Stimulated activated CD8-positive, alpha-beta memory T cell treated with anti-CD3 and anti-CD28 coated beads, Interleukin-2, amount 100 ng/mL, for 48 hours (primary cell): ENCODE measurements around the gene NHSL2.
"Not testable (repeated sequence)": the region's sequence is repeated elsewhere in the genome, so short reads cannot be mapped to it uniquely, and the experiment has no call there.

Source experiments
- DNase-seq, 2 donors: peaks; one replicate each; pipeline ENCODE4 v3.0.0-alpha.2; 2020; ENCODE audit warnings: low read depth in 2 of 2

Gene NHSL2

GRCh38 chrX:72041871-72042851 is 131.5 kb downstream of the NHSL2 start:
- no peak for DNase-seq

GRCh38 chrX:72042852-72043248 is 132.2 kb downstream of the NHSL2 start:
- DNase-seq, result no peak

GRCh38 chrX:72043636-72044035 is 133.0 kb downstream of the NHSL2 start:
- no peak for DNase-seq

- no peak for DNase-seq
Measured at GRCh38 chrX:72045141-72045540, 134.5 kb downstream of the NHSL2 start.

- no peak for DNase-seq
Measured at GRCh38 chrX:72045552-72046277, 135.1 kb downstream of the NHSL2 start.

- no peak for DNase-seq
Measured at GRCh38 chrX:72046447-72046846, 135.8 kb downstream of the NHSL2 start.

- DNase-seq, result peak in 1 of 2 donors; percentile 4
Measured at GRCh38 chrX:72048510-72049455, 138.1 kb downstream of the NHSL2 start.

GRCh38 chrX:72050011-72050410 is 139.4 kb downstream of the NHSL2 start:
- no peak for DNase-seq

- DNase-seq, result no peak
Measured at GRCh38 chrX:72051589-72051988, 140.9 kb downstream of the NHSL2 start.

- no peak for DNase-seq
Measured at GRCh38 chrX:72052415-72053090, 141.9 kb downstream of the NHSL2 start.

GRCh38 chrX:72053508-72053907 is 142.9 kb downstream of the NHSL2 start:
- no peak for DNase-seq

GRCh38 chrX:72054779-72055489 is 144.3 kb downstream of the NHSL2 start:
- no peak for DNase-seq

GRCh38 chrX:72057331-72057730 is 146.7 kb downstream of the NHSL2 start:
- DNase-seq, result no peak

- DNase-seq, result no peak
Measured at GRCh38 chrX:72057849-72058248, 147.2 kb downstream of the NHSL2 start.

GRCh38 chrX:72058346-72058745 is 147.7 kb downstream of the NHSL2 start:
- DNase-seq, result not testable (repeated sequence)

- DNase-seq, result no peak
Measured at GRCh38 chrX:72060196-72060920, 149.7 kb downstream of the NHSL2 start.

- no peak for DNase-seq
Measured at GRCh38 chrX:72060921-72061490, 150.4 kb downstream of the NHSL2 start.

- DNase-seq, result no peak
Measured at GRCh38 chrX:72062916-72063315, 152.3 kb downstream of the NHSL2 start.
